IMR-90 (cell line): ENCODE data around the gene MTMR2. TPM values are rescaled to one million over a fixed set of nuclear protein-coding genes. Genes with fewer than 3 reads are reported as not detected.

Source experiments
- ATAC-seq: fragments of 200-7000 bp; cut with Tn5 transposase; 2 replicates; pipeline ENCODE4 v1.9.1; 2020; ENCODE audit warnings: low read depth, mild to moderate bottlenecking, moderate library complexity
- BruUV-seq: library from RNA; stranded (reverse); fragments of 400-500 nt; replicated peaks from 2 replicates; lab custom pipeline; 2021; lab: Mats Ljungman, UMichigan
- CTCF ChIA-PET: fragments of 300-600 bp; formaldehyde crosslinking; extraction: SDS; loops from one replicate; lab custom pipeline; 2021; ENCODE audit warnings: antibody characterized with exemption; lab: Yijun Ruan, JAX
- POLR2A ChIA-PET: fragments of 300-600 bp; sonication (Branson Sonifier 250); formaldehyde crosslinking; loops from one replicate; lab custom pipeline; 2022; ENCODE audit warnings: antibody characterized with exemption; ENCODE audit not compliant: unreplicated experiment; lab: Charles Lee
- DNase-seq: peaks from one replicate; pipeline ENCODE4 v3.0.0; 2013
- H2AFZ ChIP-seq: replicated peaks from 2 replicates; pipeline ENCODE3; 2013; ENCODE audit warnings: low read length, mild to moderate bottlenecking; ENCODE audit not compliant: poor library complexity
- H2AK5ac ChIP-seq: 2 replicates; pipeline ENCODE4 v1.6.1; 2013; ENCODE audit warnings: low read depth, low read length, inconsistent platforms
- H2AK9ac ChIP-seq: replicated peaks from 2 replicates; pipeline ENCODE3; 2013; ENCODE audit warnings: mild to moderate bottlenecking, low read depth, low read length, moderate library complexity; ENCODE audit not compliant: poor library complexity
- H2BK120ac ChIP-seq: 2 replicates; pipeline ENCODE4 v1.6.1; 2013; ENCODE audit warnings: low read depth, low read length, inconsistent platforms
- H2BK15ac ChIP-seq: 3 replicates; pipeline ENCODE4 v1.6.1; 2013; ENCODE audit warnings: low read depth, low read length, inconsistent platforms
- H2BK20ac ChIP-seq: 2 replicates; pipeline ENCODE4 v1.6.1; 2013; ENCODE audit warnings: low read depth, mild to moderate bottlenecking, inconsistent platforms, low read length, moderate library complexity
- H2BK5ac ChIP-seq: 2 replicates; pipeline ENCODE4 v1.6.1; 2013; ENCODE audit warnings: mild to moderate bottlenecking, low read depth, low read length, inconsistent platforms; ENCODE audit not compliant: poor library complexity, severe bottlenecking
- H3K14ac ChIP-seq: replicated peaks from 2 replicates; pipeline ENCODE4 v1.6.1; 2013; ENCODE audit warnings: low read depth, low read length, inconsistent platforms
- H3K18ac ChIP-seq: 2 replicates; pipeline ENCODE4 v1.6.1; 2013; ENCODE audit warnings: low read depth, low read length, control low read depth
- H3K23ac ChIP-seq: 2 replicates; pipeline ENCODE4 v1.6.1; 2013; ENCODE audit warnings: low read depth, low read length, inconsistent platforms
- H3K27ac ChIP-seq: 2 replicates; pipeline ENCODE4 v1.5.1; 2013; ENCODE audit warnings: mild to moderate bottlenecking, control low read depth, low read length; ENCODE audit not compliant: insufficient read depth
- H3K27me3 ChIP-seq: 2 replicates; pipeline ENCODE4 v1.6.1; 2013; ENCODE audit warnings: low read length; ENCODE audit not compliant: control insufficient read depth, insufficient read depth
- H3K36me3 ChIP-seq: 2 replicates; pipeline ENCODE4 v1.6.1; 2013; ENCODE audit warnings: low read length, mixed read lengths; ENCODE audit not compliant: control insufficient read depth, insufficient read depth
- H3K4ac ChIP-seq: 2 replicates; pipeline ENCODE4 v1.6.1; 2013; ENCODE audit warnings: low read depth, low read length, inconsistent platforms
- H3K4me1 ChIP-seq: 2 replicates; pipeline ENCODE4 v1.6.1; 2013; ENCODE audit warnings: low read length, mixed read lengths; ENCODE audit not compliant: control insufficient read depth, insufficient read depth
- H3K4me2 ChIP-seq: 2 replicates; pipeline ENCODE4 v1.6.1; 2013; ENCODE audit warnings: low read depth, mild to moderate bottlenecking, control low read depth, low read length, moderate library complexity
- H3K4me3 ChIP-seq: 2 replicates; pipeline ENCODE4 v1.5.1; 2013; ENCODE audit warnings: low read depth, mild to moderate bottlenecking, control low read depth, low read length, moderate library complexity; ENCODE audit not compliant: insufficient read depth
- H3K56ac ChIP-seq: 2 replicates; pipeline ENCODE4 v1.6.1; 2013; ENCODE audit warnings: low read length, inconsistent platforms; ENCODE audit not compliant: insufficient read depth; ENCODE audit errors: extremely low read depth
- H3K79me1 ChIP-seq, 2 experiments: 2 replicates each; pipeline ENCODE4 v1.6.1; 2013; ENCODE audit warnings: low read length in 2 of 2, inconsistent platforms in 1 of 2, low read depth in 1 of 2
- H3K9ac ChIP-seq: 2 replicates; pipeline ENCODE4 v1.6.1; 2013; ENCODE audit warnings: low read depth, low read length, control low read depth
- H3K9me1 ChIP-seq: 2 replicates; pipeline ENCODE4 v1.6.1; 2013; ENCODE audit warnings: low read length, inconsistent platforms; ENCODE audit not compliant: insufficient read depth
- H3K9me3 ChIP-seq: 2 replicates; pipeline ENCODE4 v1.6.1; 2013; ENCODE audit warnings: low read length; ENCODE audit not compliant: control insufficient read depth, insufficient read depth
- H4K20me1 ChIP-seq: 2 replicates; pipeline ENCODE4 v1.6.1; 2013; ENCODE audit warnings: low read length, inconsistent platforms; ENCODE audit not compliant: insufficient read depth
- H4K5ac ChIP-seq: 2 replicates; pipeline ENCODE4 v1.6.1; 2013; ENCODE audit warnings: mild to moderate bottlenecking, low read depth, low read length, control low read depth
- H4K8ac ChIP-seq, 2 experiments: 2 replicates each; pipeline ENCODE4 v1.6.1; 2013; ENCODE audit warnings: low read depth in 2 of 2, low read length in 2 of 2, control low read depth in 1 of 2, inconsistent platforms in 1 of 2
- H4K91ac ChIP-seq: 2 replicates; pipeline ENCODE4 v1.6.1; 2013; ENCODE audit warnings: low read depth, low read length, inconsistent platforms; ENCODE audit not compliant: insufficient read depth
- FOS ChIP-seq: fragments of 150-350 bp; IDR thresholded peaks from 2 replicates; pipeline ENCODE4 v1.6.1; 2016; ENCODE audit warnings: low read depth, low read length
- MAFK ChIP-seq: IDR thresholded peaks from 2 replicates; pipeline ENCODE4 v1.6.1; 2012; ENCODE audit warnings: low read depth, low read length, improper control_type of control experiment
- NFE2L2 ChIP-seq: fragments of 150-350 bp; IDR thresholded peaks from 2 replicates; pipeline ENCODE4 v1.6.1; 2016; ENCODE audit warnings: low read depth, mild to moderate bottlenecking, low read length
- POLR2A ChIP-seq: IDR thresholded peaks from 2 replicates; pipeline ENCODE4 v1.6.1; 2012; ENCODE audit warnings: mild to moderate bottlenecking, low read depth, low read length
- RCOR1 ChIP-seq: IDR thresholded peaks from 2 replicates; pipeline ENCODE4 v1.6.1; 2012; ENCODE audit warnings: mild to moderate bottlenecking, low read length, improper control_type of control experiment; ENCODE audit not compliant: insufficient replicate concordance
- SMC3 ChIP-seq: fragments of 150-350 bp; IDR thresholded peaks from 2 replicates; pipeline ENCODE4 v1.6.1; 2016; ENCODE audit warnings: low read depth, mild to moderate bottlenecking, antibody characterized with exemption, low read length, moderate library complexity
- USF2 ChIP-seq: fragments of 150-350 bp; IDR thresholded peaks from 2 replicates; pipeline ENCODE4 v1.6.1; 2017; ENCODE audit warnings: mild to moderate bottlenecking, antibody characterized with exemption, low read length, low read depth
- WGBS, 2 experiments: methylation state at CpG; one replicate each; pipeline versions ENCODE4 v1.1.5 to v1.1.7; 2013; ENCODE audit warnings: missing lambda C conversion rate in 2 of 2; ENCODE audit not compliant: insufficient read length in 1 of 2; ENCODE audit errors: extremely low coverage in 2 of 2; 5-methylcytosine and 5-hydroxymethylcytosine counted together
- dilution Hi-C: fragments of 300-500 bp; cut with HindIII; formaldehyde crosslinking; loops from one replicate; pipeline ENCODE4 v1.14.3; 2018; ENCODE audit warnings: low sequenced_read_pairs; ENCODE audit not compliant: unreplicated experiment
- in situ Hi-C: fragments of 300-500 bp; cut with MboI; formaldehyde crosslinking; loops from 3 replicates; pipeline ENCODE4 v1.14.3; 2019; ENCODE audit warnings: low sequenced_read_pairs, inconsistent platforms, mixed read lengths
- intact Hi-C: fragments of 100-400 bp; cut with micrococcal nuclease; formaldehyde crosslinking; loops from 2 replicates; pipeline ENCODE4 v1.10.0; 2022
- polyA plus RNA-seq, 3 experiments: library from polyadenylated mRNA; depleted of rRNA; stranded (reverse); fragments of >200 nt; gene quantifications; 2 replicates each; pipeline ENCODE4 v1.2.3, GENCODE V29; 2012; ENCODE audit warnings: low replicate concordance in 1 of 3
- total RNA-seq: library from RNA; depleted of rRNA; stranded (reverse); fragments of >200 nt; gene quantifications from 2 replicates; pipeline ENCODE4 v1.2.3, GENCODE V29; 2012

Gene MTMR2
- total and polyA plus RNA-seq, 2 of the 4 experiments (the other 2 are of a cell fraction) = 16.6 to 30.6 TPM

GRCh38 chr11:95919514-95919913 lies 4.4 kb downstream of the MTMR2 start:
- no peak overlapping the region for H3K27ac ChIP-seq
- no peaks in the 10 kb centered on the region for H3K9me3 ChIP-seq
- H4K5ac ChIP-seq = no peak overlapping the region
- no peak overlapping the region for H4K8ac ChIP-seq
- H2BK15ac ChIP-seq = no peak overlapping the region
- H3K4ac ChIP-seq = no peak overlapping the region
- peaks cover 23 to 62% of the 10 kb centered on the region in 2 experiments for H3K79me1 ChIP-seq
- POLR2A ChIA-PET = no interaction called here
- no TSS peak for BruUV-seq
- no peak overlapping the region for H2BK20ac ChIP-seq
- no peak overlapping the region for H3K4me3 ChIP-seq
- intact Hi-C loops (no loop called here), in situ Hi-C loops (no loop called here), dilution Hi-C loops (no loop called here)
- H2AFZ ChIP-seq = no peak overlapping the region
- no peak for ATAC-seq
- H3K27me3 ChIP-seq = no peaks in the 10 kb centered on the region
- DNase-seq = no peak
- no peak overlapping the region for H2BK5ac ChIP-seq
- no CpG with 5 or more reads among the region's 3 CpGs for WGBS, 2 experiments
- no peaks in the 10 kb centered on the region for H3K36me3 ChIP-seq
- H3K56ac ChIP-seq = no peak overlapping the region
- peaks cover 5% of the 10 kb centered on the region; the same call in 1 of the 2 replicates for H3K4me1 ChIP-seq
- H3K9me1 ChIP-seq = peaks cover 11% of the 10 kb centered on the region
- no peak overlapping the region for H2BK120ac ChIP-seq
- H2AK5ac ChIP-seq = no peak overlapping the region
- H3K23ac ChIP-seq = no peak overlapping the region
- no peak overlapping the region for H2AK9ac ChIP-seq
- TF ChIP-seq POLR2A = no peak
- TF ChIP-seq NFE2L2 = no peak
- no peak for TF ChIP-seq SMC3
- no peak for TF ChIP-seq USF2
- TF ChIP-seq MAFK = no peak
- TF ChIP-seq RCOR1 = no peak
- TF ChIP-seq FOS = no peak
- peaks cover 6% of the 10 kb centered on the region; the same call in 1 of the 2 replicates for H4K20me1 ChIP-seq
- CTCF ChIA-PET = no interaction called here
- H4K91ac ChIP-seq = no peak overlapping the region
- no peak overlapping the region for H3K14ac ChIP-seq
- no peak overlapping the region for H3K4me2 ChIP-seq
- H3K18ac ChIP-seq = no peak overlapping the region
- H3K9ac ChIP-seq = no peak overlapping the region
